ENCODE results near the gene DLGAP1.

DNA sequence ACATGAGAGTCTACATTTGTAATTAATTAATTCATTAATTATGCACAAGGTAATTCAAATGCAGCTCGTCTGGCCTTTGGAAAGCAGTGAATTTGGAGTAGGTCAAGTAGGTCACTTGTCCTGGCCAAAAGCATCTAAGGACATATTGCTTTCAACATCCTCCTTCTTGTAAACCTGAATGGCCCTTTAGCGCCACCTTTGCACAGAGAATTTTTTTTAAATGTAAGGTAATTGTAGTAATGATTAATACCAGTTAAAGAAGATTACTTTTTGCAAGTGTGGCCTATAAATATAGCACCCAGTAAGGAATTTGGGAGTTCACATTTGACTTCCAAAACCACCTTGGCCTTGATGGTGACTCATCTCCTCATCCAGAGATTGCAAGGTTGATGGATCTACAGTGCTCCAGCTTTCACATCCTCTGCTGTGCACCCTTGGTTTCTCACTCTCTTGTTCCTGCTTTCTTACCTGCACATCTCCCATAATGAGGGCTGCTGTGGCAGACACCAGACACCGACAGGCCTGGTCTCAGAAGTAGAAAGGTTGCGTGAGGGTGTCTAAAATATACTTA, 523.5 kb downstream of the DLGAP1 start:
- no peak for TF ChIP-seq POLR2A (IDR thresholded peaks at IDR 0.05)
- no peak for TF ChIP-seq POLR2AphosphoS5 (IDR thresholded peaks at IDR 0.05; ENCODE audit: insufficient read depth in 1 of 2, low read depth in 1 of 2)
